ENCODE results near the gene OR6T1. TPM values are rescaled to one million over a fixed set of nuclear protein-coding genes. Genes with fewer than 3 reads are reported as not detected.

Gene OR6T1
- total RNA-seq, 1 experiment from 2014 or later, result not detected

- Mint-ChIP-seq H3K36me3 (no peaks in the 10 kb centered on the region), H3K27me3 (ENCODE audit: low read depth) (no peaks in the 10 kb centered on the region), H3K4me1 (peaks cover 8% of the 10 kb centered on the region), H3K9me3 (no peaks in the 10 kb centered on the region; the same call in 1 of the 2 replicates), H3K27ac (no peak overlapping the region), H3K4me3 (no peak overlapping the region)
- TF ChIP-seq, protein P1, sequence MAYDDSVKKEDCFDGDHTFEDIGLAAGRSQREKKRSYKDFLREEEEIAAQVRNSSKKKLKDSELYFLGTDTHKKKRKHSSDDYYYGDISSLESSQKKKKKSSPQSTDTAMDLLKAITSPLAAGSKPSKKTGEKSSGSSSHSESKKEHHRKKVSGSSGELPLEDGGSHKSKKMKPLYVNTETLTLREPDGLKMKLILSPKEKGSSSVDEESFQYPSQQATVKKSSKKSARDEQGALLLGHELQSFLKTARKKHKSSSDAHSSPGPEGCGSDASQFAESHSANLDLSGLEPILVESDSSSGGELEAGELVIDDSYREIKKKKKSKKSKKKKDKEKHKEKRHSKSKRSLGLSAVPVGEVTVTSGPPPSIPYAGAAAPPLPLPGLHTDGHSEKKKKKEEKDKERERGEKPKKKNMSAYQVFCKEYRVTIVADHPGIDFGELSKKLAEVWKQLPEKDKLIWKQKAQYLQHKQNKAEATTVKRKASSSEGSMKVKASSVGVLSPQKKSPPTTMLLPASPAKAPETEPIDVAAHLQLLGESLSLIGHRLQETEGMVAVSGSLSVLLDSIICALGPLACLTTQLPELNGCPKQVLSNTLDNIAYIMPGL (CRISPR knock-in tag; IDR thresholded peaks at IDR 0.05), result no peak
- TF ChIP-seq ATF3 (CRISPR knock-in tag; conservative IDR thresholded peaks at IDR 0.05), result no peak
- no peak for TF ChIP-seq ESRRA (CRISPR knock-in tag; IDR thresholded peaks at IDR 0.05; ENCODE audit: borderline replicate concordance)
- TF ChIP-seq NR3C1 (CRISPR knock-in tag; conservative IDR thresholded peaks at IDR 0.05; ENCODE audit: low read depth), result no peak
- TF ChIP-seq STAT6 (CRISPR knock-in tag; conservative IDR thresholded peaks at IDR 0.05; ENCODE audit: low read depth), result no peak
- no peak for TF ChIP-seq SOX15 (CRISPR knock-in tag; IDR thresholded peaks at IDR 0.05)
- TF ChIP-seq HMGA2 (CRISPR knock-in tag; IDR thresholded peaks at IDR 0.05), result no peak
- TF ChIP-seq, protein P2, sequence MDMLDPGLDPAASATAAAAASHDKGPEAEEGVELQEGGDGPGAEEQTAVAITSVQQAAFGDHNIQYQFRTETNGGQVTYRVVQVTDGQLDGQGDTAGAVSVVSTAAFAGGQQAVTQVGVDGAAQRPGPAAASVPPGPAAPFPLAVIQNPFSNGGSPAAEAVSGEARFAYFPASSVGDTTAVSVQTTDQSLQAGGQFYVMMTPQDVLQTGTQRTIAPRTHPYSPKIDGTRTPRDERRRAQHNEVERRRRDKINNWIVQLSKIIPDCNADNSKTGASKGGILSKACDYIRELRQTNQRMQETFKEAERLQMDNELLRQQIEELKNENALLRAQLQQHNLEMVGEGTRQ (CRISPR knock-in tag; IDR thresholded peaks at IDR 0.05), result no peak
- no peak for TF ChIP-seq ETV6 (CRISPR knock-in tag; IDR thresholded peaks at IDR 0.05)
- TF ChIP-seq SMAD3 (CRISPR knock-in tag; IDR thresholded peaks at IDR 0.05; ENCODE audit: borderline replicate concordance), result no peak
- no peak for DNase-seq (ENCODE audit: low spot score)
- CTCF ChIA-PET, result no interaction called here
- POLR2A ChIA-PET, result no interaction called here
- ATAC-seq, result no peak; the same call in none of the 2 replicates
These were observed 43.8 kb downstream of the OR6T1 start for GRCh38 chr11:123899792-123900191.

Other genes starting within 250 kb of the OR6T1 start
- 29.9 to 33.3 TPM (median 32.4 TPM) in 3 replicates for gene ZNF202, start 202.2 kb downstream of the OR6T1 start, total RNA-seq (2021)
- not detected in 3 replicates for gene OR6X1, start 189.3 kb downstream of the OR6T1 start, total RNA-seq (2021)
- gene OR6M1, start 137.5 kb downstream of the OR6T1 start, total RNA-seq (2021), result not detected in 3 replicates
- not detected in 3 replicates for gene TMEM225, start 58.2 kb downstream of the OR6T1 start, total RNA-seq (2021)
- gene OR8D4, start 41.7 kb downstream of the OR6T1 start, total RNA-seq (2021), result 0.07 TPM in 1 of 3 replicates, not detected in the others
- gene OR4D5, start 4.2 kb downstream of the OR6T1 start, total RNA-seq (2021), result not detected in 3 replicates
- gene OR10S1, start 33.9 kb upstream of the OR6T1 start, total RNA-seq (2021), result not detected in 3 replicates
- gene OR10G6, start 51.3 kb upstream of the OR6T1 start, total RNA-seq (2021), result not detected in 3 replicates
- 0.04 to 0.14 TPM in 2 of 3 replicates, not detected in the other for gene OR10G4, start 69.2 kb upstream of the OR6T1 start, total RNA-seq (2021)
- gene OR10G9, start 79.2 kb upstream of the OR6T1 start, total RNA-seq (2021), result not detected in 3 replicates
- gene OR10G8, start 83.0 kb upstream of the OR6T1 start, total RNA-seq (2021), result not detected in 3 replicates
- not detected in 3 replicates for gene OR10G7, start 97.5 kb upstream of the OR6T1 start, total RNA-seq (2021)
- gene VWA5A, start 171.6 kb upstream of the OR6T1 start, total RNA-seq (2021), result 19.5 to 26.0 TPM (median 23.1 TPM) in 3 replicates
- not detected in 3 replicates for gene OR10D3, start 239.5 kb upstream of the OR6T1 start, total RNA-seq (2021)